Ishikawa (cell line): ENCODE results near the gene CDKN2B-AS1.

Experiments used
- EP300 ChIP-seq: IDR thresholded peaks from 2 replicates; pipeline ENCODE4 v1.6.1; 2012; ENCODE audit warnings: borderline replicate concordance
- TAF1 ChIP-seq: IDR thresholded peaks from 2 replicates; pipeline ENCODE4 v1.6.1; 2012; ENCODE audit warnings: low read depth, mild to moderate bottlenecking
- TCF12 ChIP-seq: IDR thresholded peaks from 2 replicates; pipeline ENCODE4 v1.6.1; 2012; ENCODE audit warnings: low read depth
- TEAD4 ChIP-seq: IDR thresholded peaks from 2 replicates; pipeline ENCODE4 v1.6.1; 2012

DNA sequence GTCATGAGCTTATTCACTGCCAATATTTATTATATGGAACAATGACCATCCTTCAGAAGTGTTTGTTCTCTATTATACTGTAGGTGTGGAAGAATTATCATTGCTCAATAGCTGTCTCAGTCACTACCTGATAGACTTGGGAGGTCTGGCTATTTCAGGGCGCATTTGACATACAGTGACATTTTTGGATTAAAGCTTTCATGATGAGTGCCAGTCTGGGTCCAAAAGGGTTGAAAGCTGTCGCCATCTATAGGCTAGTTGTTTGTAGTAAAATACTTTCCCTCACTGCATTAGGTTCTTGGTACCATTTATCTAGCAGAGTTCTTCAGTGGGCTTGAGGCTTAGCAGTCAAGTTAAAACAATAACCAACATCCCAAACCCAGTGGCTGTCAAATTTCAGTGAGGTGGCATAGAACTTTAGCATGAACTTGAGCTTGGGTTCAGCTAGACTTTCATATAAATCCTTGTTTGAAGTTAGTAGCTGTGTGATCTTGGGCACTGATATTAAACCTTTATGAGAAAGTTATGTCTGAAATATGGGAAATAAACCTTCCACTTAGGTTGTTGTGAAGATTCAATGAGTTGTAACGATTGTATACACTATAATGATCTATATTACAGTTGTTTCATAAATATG, 125.0 kb downstream of the CDKN2B-AS1 start:
- TF ChIP-seq EP300 (no peak), TCF12 (no peak), TAF1 (no peak), TEAD4 (no peak)
